Panc1 (cell line): ENCODE results near the gene ASXL1. TPM values are rescaled to one million over a fixed set of nuclear protein-coding genes. Genes with fewer than 3 reads are reported as not detected.

Source experiments
- ATAC-seq: fragments of 200-7000 bp; cut with Tn5 transposase; 2 replicates; pipeline ENCODE4 v1.9.1; 2020; ENCODE audit warnings: mild to moderate bottlenecking, moderate library complexity
- BruUV-seq: library from RNA; stranded (reverse); fragments of 400-500 nt; replicated peaks from 2 replicates; lab custom pipeline; 2021; lab: Mats Ljungman, UMichigan
- CTCF ChIA-PET: fragments of 300-600 bp; sonication (Branson Sonifier 250); formaldehyde crosslinking; loops from one replicate; lab custom pipeline; 2022; ENCODE audit warnings: antibody characterized with exemption; lab: Charles Lee
- POLR2A ChIA-PET: fragments of 300-600 bp; sonication (Branson Sonifier 250); formaldehyde crosslinking; loops from one replicate; lab custom pipeline; 2022; ENCODE audit warnings: antibody characterized with exemption; lab: Charles Lee
- DNase-seq: peaks from one replicate; pipeline ENCODE4 v3.0.0-alpha.2; 2010; ENCODE audit warnings: low read depth, low spot score
- H3K27ac ChIP-seq: 2 replicates; pipeline ENCODE4 v1.5.1; 2011; ENCODE audit warnings: mild to moderate bottlenecking, low read length, inconsistent platforms
- H3K27me3 ChIP-seq: fragments of 200-500 bp; sonication (Bioruptor generic); 2 replicates; pipeline ENCODE4 v1.6.0; 2014; ENCODE audit warnings: low read length, inconsistent platforms; ENCODE audit not compliant: control insufficient read depth, insufficient read depth
- H3K36me3 ChIP-seq: fragments of 200-500 bp; sonication (Bioruptor generic); 2 replicates; pipeline ENCODE4 v1.5.1; 2014; ENCODE audit warnings: inconsistent platforms, mild to moderate bottlenecking, low read length, moderate library complexity; ENCODE audit not compliant: control insufficient read depth, insufficient read depth
- H3K4me1 ChIP-seq: 2 replicates; pipeline ENCODE4 v1.5.1; 2011; ENCODE audit warnings: inconsistent platforms, mild to moderate bottlenecking, low read length, moderate library complexity; ENCODE audit not compliant: control insufficient read depth, insufficient read depth
- H3K4me3 ChIP-seq, 2 experiments: 2 replicates each; pipeline ENCODE4 v1.5.1; 2011 to 2012; ENCODE audit warnings: low read depth in 2 of 2, low read length in 2 of 2, mild to moderate bottlenecking in 2 of 2, inconsistent platforms in 1 of 2, moderate library complexity in 1 of 2
- H3K9me3 ChIP-seq: fragments of 200-500 bp; sonication (Bioruptor generic); 2 replicates; pipeline ENCODE4 v1.5.1; 2014; ENCODE audit warnings: low read depth, mild to moderate bottlenecking, inconsistent platforms, low read length, moderate library complexity; ENCODE audit not compliant: control insufficient read depth, insufficient read depth
- POLR2AphosphoS5 ChIP-seq: IDR thresholded peaks from 2 replicates; pipeline ENCODE4 v1.6.1; 2012; ENCODE audit warnings: mild to moderate bottlenecking, low read depth, low read length, moderate library complexity
- SIN3A ChIP-seq: IDR thresholded peaks from 2 replicates; pipeline ENCODE4 v1.6.1; 2012; ENCODE audit warnings: low read depth, mild to moderate bottlenecking, low read length, moderate library complexity, borderline replicate concordance; ENCODE audit not compliant: insufficient read depth
- TCF7L2 ChIP-seq: IDR thresholded peaks from 2 replicates; pipeline ENCODE4 v1.6.1; 2011; ENCODE audit warnings: mild to moderate bottlenecking, low read depth, low read length, inconsistent platforms
- in situ Hi-C: cut with HindIII; loops from 2 replicates; pipeline ENCODE4 v1.10.0; 2016; ENCODE audit warnings: low sequenced_read_pairs, low pct_unique_long_range_greater_than_20kb
- intact Hi-C: fragments of 100-400 bp; cut with micrococcal nuclease; formaldehyde crosslinking; loops from one replicate; pipeline ENCODE4 v1.10.0; 2022; ENCODE audit not compliant: unreplicated experiment
- total RNA-seq: library from RNA; stranded (reverse); gene quantifications from one replicate; pipeline ENCODE4 v1.2.1, GENCODE V29; 2021; ENCODE audit not compliant: unreplicated experiment
- TF ChIP-seq, protein P1 (sequence below): fragments of 450-650 bp; IDR thresholded peaks from 2 replicates; pipeline ENCODE4 v1.5.1; 2017; ENCODE audit warnings: mild to moderate bottlenecking
- TF ChIP-seq, protein P2 (sequence below), 2 experiments: IDR thresholded peaks; 2 replicates each; pipeline ENCODE4 v1.6.1; 2011 to 2012; ENCODE audit warnings: low read depth in 2 of 2, control low read depth in 1 of 2, low read length in 1 of 2, mild to moderate bottlenecking in 1 of 2, moderate library complexity in 1 of 2; ENCODE audit not compliant: insufficient read depth in 1 of 2

ASXL1 gene
- total RNA-seq, 1 experiment from 2014 or later, result 205 TPM

DNA sequence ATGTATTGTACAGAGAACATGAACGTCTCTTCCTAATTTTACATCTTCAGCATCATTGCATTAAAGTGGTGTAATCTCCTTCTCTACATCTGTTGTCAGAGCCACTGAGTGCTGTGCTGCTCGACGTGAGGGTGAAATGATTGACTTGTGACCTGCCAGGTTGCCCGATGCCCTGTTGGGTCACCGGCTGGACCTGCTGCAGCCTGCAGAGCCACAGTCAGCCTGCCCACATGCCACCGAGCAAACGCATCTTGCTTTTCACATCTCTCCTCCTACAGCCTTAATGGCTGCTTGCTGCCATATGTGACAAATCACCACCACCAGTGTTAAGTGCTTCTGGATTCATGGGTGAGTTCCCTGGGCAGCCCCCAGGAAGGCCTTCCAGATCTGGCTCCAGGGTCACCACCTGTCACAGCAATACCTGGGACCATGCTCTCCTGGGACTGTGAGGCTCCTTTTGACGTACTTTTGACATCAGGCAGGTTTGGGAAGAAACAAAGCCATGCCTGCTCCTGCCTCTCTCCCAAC, 80.3 kb downstream of the ASXL1 start:
- Histone ChIP-seq H3K27me3 (no peaks in the 10 kb centered on the region), H3K4me3 (no peak overlapping the region), H3K4me1 (no peaks in the 10 kb centered on the region), H3K9me3 (no peaks in the 10 kb centered on the region), H3K36me3 (peaks cover 57% of the 10 kb centered on the region), H3K27ac (no peak overlapping the region)
- ATAC-seq (no peak), DNase-seq (no peak)
- intact Hi-C loops, result no loop called here
- CTCF ChIA-PET, result no interaction called here
- POLR2A ChIA-PET, result no interaction called here
- TF ChIP-seq TCF7L2 (no peak), SIN3A (no peak), POLR2AphosphoS5 (no peak; the same call in 1 of the 2 replicates)
- TF ChIP-seq, protein P1, sequence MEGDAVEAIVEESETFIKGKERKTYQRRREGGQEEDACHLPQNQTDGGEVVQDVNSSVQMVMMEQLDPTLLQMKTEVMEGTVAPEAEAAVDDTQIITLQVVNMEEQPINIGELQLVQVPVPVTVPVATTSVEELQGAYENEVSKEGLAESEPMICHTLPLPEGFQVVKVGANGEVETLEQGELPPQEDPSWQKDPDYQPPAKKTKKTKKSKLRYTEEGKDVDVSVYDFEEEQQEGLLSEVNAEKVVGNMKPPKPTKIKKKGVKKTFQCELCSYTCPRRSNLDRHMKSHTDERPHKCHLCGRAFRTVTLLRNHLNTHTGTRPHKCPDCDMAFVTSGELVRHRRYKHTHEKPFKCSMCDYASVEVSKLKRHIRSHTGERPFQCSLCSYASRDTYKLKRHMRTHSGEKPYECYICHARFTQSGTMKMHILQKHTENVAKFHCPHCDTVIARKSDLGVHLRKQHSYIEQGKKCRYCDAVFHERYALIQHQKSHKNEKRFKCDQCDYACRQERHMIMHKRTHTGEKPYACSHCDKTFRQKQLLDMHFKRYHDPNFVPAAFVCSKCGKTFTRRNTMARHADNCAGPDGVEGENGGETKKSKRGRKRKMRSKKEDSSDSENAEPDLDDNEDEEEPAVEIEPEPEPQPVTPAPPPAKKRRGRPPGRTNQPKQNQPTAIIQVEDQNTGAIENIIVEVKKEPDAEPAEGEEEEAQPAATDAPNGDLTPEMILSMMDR, result no peak
- TF ChIP-seq, protein P2, sequence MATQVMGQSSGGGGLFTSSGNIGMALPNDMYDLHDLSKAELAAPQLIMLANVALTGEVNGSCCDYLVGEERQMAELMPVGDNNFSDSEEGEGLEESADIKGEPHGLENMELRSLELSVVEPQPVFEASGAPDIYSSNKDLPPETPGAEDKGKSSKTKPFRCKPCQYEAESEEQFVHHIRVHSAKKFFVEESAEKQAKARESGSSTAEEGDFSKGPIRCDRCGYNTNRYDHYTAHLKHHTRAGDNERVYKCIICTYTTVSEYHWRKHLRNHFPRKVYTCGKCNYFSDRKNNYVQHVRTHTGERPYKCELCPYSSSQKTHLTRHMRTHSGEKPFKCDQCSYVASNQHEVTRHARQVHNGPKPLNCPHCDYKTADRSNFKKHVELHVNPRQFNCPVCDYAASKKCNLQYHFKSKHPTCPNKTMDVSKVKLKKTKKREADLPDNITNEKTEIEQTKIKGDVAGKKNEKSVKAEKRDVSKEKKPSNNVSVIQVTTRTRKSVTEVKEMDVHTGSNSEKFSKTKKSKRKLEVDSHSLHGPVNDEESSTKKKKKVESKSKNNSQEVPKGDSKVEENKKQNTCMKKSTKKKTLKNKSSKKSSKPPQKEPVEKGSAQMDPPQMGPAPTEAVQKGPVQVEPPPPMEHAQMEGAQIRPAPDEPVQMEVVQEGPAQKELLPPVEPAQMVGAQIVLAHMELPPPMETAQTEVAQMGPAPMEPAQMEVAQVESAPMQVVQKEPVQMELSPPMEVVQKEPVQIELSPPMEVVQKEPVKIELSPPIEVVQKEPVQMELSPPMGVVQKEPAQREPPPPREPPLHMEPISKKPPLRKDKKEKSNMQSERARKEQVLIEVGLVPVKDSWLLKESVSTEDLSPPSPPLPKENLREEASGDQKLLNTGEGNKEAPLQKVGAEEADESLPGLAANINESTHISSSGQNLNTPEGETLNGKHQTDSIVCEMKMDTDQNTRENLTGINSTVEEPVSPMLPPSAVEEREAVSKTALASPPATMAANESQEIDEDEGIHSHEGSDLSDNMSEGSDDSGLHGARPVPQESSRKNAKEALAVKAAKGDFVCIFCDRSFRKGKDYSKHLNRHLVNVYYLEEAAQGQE (IDR thresholded peaks at IDR 0.05; ENCODE audit: insufficient read depth in 1 of 2, low read depth in 2 of 2, low read length in 1 of 2), result no peak
- in situ Hi-C loops, result no loop called here
- BruUV-seq, result no TSS peak

DNA sequence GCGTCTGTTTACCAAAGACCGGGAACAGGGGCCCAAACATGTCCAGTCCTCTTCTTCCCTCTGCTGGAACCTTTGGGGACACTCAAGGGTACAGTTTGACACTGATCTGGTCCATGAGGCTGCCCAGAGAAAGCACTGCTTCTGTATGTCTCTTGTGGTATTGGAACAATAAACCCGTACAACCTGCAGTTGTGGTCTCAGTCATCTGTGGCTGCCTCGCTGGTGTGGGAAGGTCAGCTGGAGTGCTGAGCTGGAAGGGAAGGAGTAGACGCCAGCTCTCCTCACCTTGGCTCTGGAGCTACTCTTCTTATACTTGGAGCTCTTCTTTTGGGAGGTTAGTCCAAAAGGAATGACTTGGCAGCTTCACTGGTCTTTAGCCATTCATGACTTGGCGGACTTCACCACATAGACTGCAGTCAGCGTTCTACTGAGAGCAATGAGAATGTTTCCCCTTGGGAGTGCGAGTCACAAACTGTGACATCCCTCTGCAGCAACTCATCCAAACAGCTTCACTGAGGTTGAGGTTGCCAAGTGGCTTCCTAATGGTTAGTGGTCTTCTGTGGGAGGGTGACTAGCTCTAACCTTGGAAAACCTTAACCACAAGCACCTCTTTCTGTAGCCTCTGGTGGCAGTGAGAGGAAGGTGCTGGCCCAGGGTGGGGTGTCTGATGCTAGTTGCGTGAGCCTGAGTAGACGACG, 81.2 kb downstream of the ASXL1 start:
- Histone ChIP-seq H3K4me3 (no peak overlapping the region), H3K4me1 (0 out of 2 replicates have a peak, but pooled peaks cover under 1% of the 10 kb centered on the region), H3K36me3 (peaks cover 48% of the 10 kb centered on the region), H3K9me3 (no peaks in the 10 kb centered on the region), H3K27me3 (no peaks in the 10 kb centered on the region), H3K27ac (no peak overlapping the region)
- in situ Hi-C loops, result no loop called here
- DNase-seq (no peak), ATAC-seq (peak; percentile 31; the same call in 1 of the 2 replicates)
- intact Hi-C loops, result no loop called here
- ChIA-PET POLR2A (interaction anchor here (0.6 kb wide), 1 partner anchor 210 kb away, joined by 4 read pairs; no protein-coding TSS in a partner anchor), CTCF (no interaction called here)
- no TSS peak for BruUV-seq
- TF ChIP-seq TCF7L2, result no peak
- TF ChIP-seq, protein P2 (IDR thresholded peaks at IDR 0.05; ENCODE audit: insufficient read depth in 1 of 2, low read depth in 2 of 2, low read length in 1 of 2), result no peak
